Astrocyte (in vitro differentiated cells and primary cell): ENCODE data around the gene KRTAP10-8. TPM values are rescaled to one million over a fixed set of nuclear protein-coding genes. Genes with fewer than 3 reads are reported as not detected.

Experiments
- DNase-seq: peaks from one replicate; pipeline ENCODE4 v3.0.0-alpha.2; 2010; ENCODE audit warnings: low read depth
- FAIRE-seq: peaks from 2 replicates; lab custom pipeline; 2011; peaks lifted over from hg19 to GRCh38; lab: Jason Lieb, UNC
- H2AFZ ChIP-seq: 2 replicates; pipeline ENCODE4 v1.6.0; 2012; ENCODE audit warnings: low read depth, low read length, inconsistent platforms
- H3K27ac ChIP-seq: 2 replicates; pipeline ENCODE4 v1.5.1; 2011; ENCODE audit warnings: low read depth, low read length, inconsistent platforms
- H3K27me3 ChIP-seq: 2 replicates; pipeline ENCODE4 v1.6.0; 2011; ENCODE audit warnings: low read length, inconsistent platforms; ENCODE audit not compliant: insufficient read depth
- H3K36me3 ChIP-seq: 2 replicates; pipeline ENCODE4 v1.5.1; 2011; ENCODE audit warnings: low read length, inconsistent platforms; ENCODE audit not compliant: insufficient read depth
- H3K4me1 ChIP-seq: 2 replicates; pipeline ENCODE4 v1.5.1; 2011; ENCODE audit warnings: low read length, inconsistent platforms; ENCODE audit not compliant: insufficient read depth
- H3K4me2 ChIP-seq: 2 replicates; pipeline ENCODE4 v1.6.0; 2012; ENCODE audit warnings: low read length, inconsistent platforms
- H3K4me3 ChIP-seq: 2 replicates; pipeline ENCODE4 v1.5.1; 2011; ENCODE audit warnings: low read depth, mild to moderate bottlenecking, low read length, inconsistent platforms; ENCODE audit not compliant: insufficient read depth
- H3K79me2 ChIP-seq: 2 replicates; pipeline ENCODE4 v1.6.0; 2012; ENCODE audit warnings: mild to moderate bottlenecking, low read length, inconsistent platforms; ENCODE audit not compliant: insufficient read depth
- H3K9ac ChIP-seq: 2 replicates; pipeline ENCODE4 v1.6.0; 2012; ENCODE audit warnings: mild to moderate bottlenecking, low read length, inconsistent platforms
- H3K9me3 ChIP-seq: 2 replicates; pipeline ENCODE4 v1.5.1; 2012; ENCODE audit warnings: low read depth, mild to moderate bottlenecking, low read length, inconsistent platforms; ENCODE audit not compliant: insufficient read depth
- H4K20me1 ChIP-seq: 2 replicates; pipeline ENCODE4 v1.6.0; 2012; ENCODE audit warnings: low read length, inconsistent platforms; ENCODE audit not compliant: insufficient read depth
- H3K27ac Mint-ChIP-seq: one replicate; pipeline ENCODE4 v1.8.0; 2021; ENCODE audit warnings: mild to moderate bottlenecking, mixed read lengths; ENCODE audit not compliant: unreplicated experiment
- H3K27me3 Mint-ChIP-seq: one replicate; pipeline ENCODE4 v1.8.0; 2021; ENCODE audit warnings: low read depth, mixed read lengths; ENCODE audit not compliant: unreplicated experiment
- H3K36me3 Mint-ChIP-seq: one replicate; pipeline ENCODE4 v1.8.0; 2021; ENCODE audit warnings: low read depth, mixed read lengths; ENCODE audit not compliant: unreplicated experiment
- H3K4me1 Mint-ChIP-seq: one replicate; pipeline ENCODE4 v1.8.0; 2021; ENCODE audit warnings: low read depth, mixed read lengths; ENCODE audit not compliant: unreplicated experiment
- H3K4me3 Mint-ChIP-seq: one replicate; pipeline ENCODE4 v1.8.0; 2021; ENCODE audit warnings: mild to moderate bottlenecking, moderate library complexity, mixed read lengths; ENCODE audit not compliant: unreplicated experiment
- H3K9me3 Mint-ChIP-seq: one replicate; pipeline ENCODE4 v1.8.0; 2021; ENCODE audit warnings: mild to moderate bottlenecking, mixed read lengths; ENCODE audit not compliant: unreplicated experiment
- CTCF ChIP-seq: IDR thresholded peaks from 2 replicates; pipeline ENCODE4 v1.5.1; 2011; ENCODE audit warnings: low read depth, mild to moderate bottlenecking, inconsistent platforms, low read length, moderate library complexity; ENCODE audit not compliant: insufficient read depth
- EZH2 ChIP-seq: IDR thresholded peaks from 2 replicates; pipeline ENCODE4 v1.6.1; 2012; ENCODE audit warnings: mild to moderate bottlenecking, low read length, inconsistent platforms; ENCODE audit not compliant: insufficient read depth
- total RNA-seq: library from RNA; stranded (reverse); gene quantifications from 2 replicates; pipeline ENCODE4 v1.2.1, GENCODE V29; 2021

KRTAP10-8 gene
- total RNA-seq, 1 donor from 2014 or later: not detected

GRCh38 chr21:44568261-44568660, 43.6 kb upstream of the KRTAP10-8 start:
- Mint-ChIP-seq H3K27ac (no peak overlapping the region), H3K36me3 (peaks cover 6% of the 10 kb centered on the region), H3K4me3 (no peak overlapping the region), H3K27me3 (peaks cover 10% of the 10 kb centered on the region), H3K4me1 (peaks cover 3% of the 10 kb centered on the region), H3K9me3 (peaks cover 17% of the 10 kb centered on the region)
- no peaks in the 10 kb centered on the region for H3K27me3 ChIP-seq
- H3K9ac ChIP-seq: no peak overlapping the region
- H3K36me3 ChIP-seq: no peaks in the 10 kb centered on the region
- no peak overlapping the region for H2AFZ ChIP-seq
- H3K27ac ChIP-seq: no peak overlapping the region
- TF ChIP-seq CTCF (no peak), EZH2 (no peak)
- no peak overlapping the region for H3K4me3 ChIP-seq
- H3K9me3 ChIP-seq: peaks cover 11% of the 10 kb centered on the region
- H3K4me1 ChIP-seq: no peaks in the 10 kb centered on the region
- H3K4me2 ChIP-seq: no peak overlapping the region
- H3K79me2 ChIP-seq: no peaks in the 10 kb centered on the region
- FAIRE-seq (no peak), DNase-seq (no peak)
- H4K20me1 ChIP-seq: no peaks in the 10 kb centered on the region

GRCh38 chr21:44568667-44569556, 43.0 kb upstream of the KRTAP10-8 start:
- Histone ChIP-seq H3K4me1 (no peaks in the 10 kb centered on the region), H4K20me1 (no peaks in the 10 kb centered on the region), H3K9ac (no peak overlapping the region), H2AFZ (no peak overlapping the region), H3K27me3 (no peaks in the 10 kb centered on the region), H3K79me2 (no peaks in the 10 kb centered on the region), H3K27ac (no peak overlapping the region), H3K4me3 (no peak overlapping the region), H3K4me2 (no peak overlapping the region), H3K9me3 (peaks cover 11% of the 10 kb centered on the region), H3K36me3 (no peaks in the 10 kb centered on the region)
- Mint-ChIP-seq H3K4me3 (no peak overlapping the region), H3K27ac (no peak overlapping the region), H3K27me3 (peaks cover 10% of the 10 kb centered on the region), H3K36me3 (peaks cover 6% of the 10 kb centered on the region), H3K4me1 (peaks cover 4% of the 10 kb centered on the region), H3K9me3 (peaks cover 17% of the 10 kb centered on the region)
- DNase-seq (no peak), FAIRE-seq (no peak)
- TF ChIP-seq EZH2 (no peak), CTCF (no peak)
